GM06990 (cell line): ENCODE results near the gene STAT3.
A peak's percentile ranks its signal among the peaks of the same experiment; 100 is the strongest.

Experiments
- DNase-seq: peaks from one replicate; pipeline ENCODE4 v3.0.0-alpha.2; 2011; ENCODE audit not compliant: insufficient read length; ENCODE audit errors: extremely low read depth
- H3K27me3 ChIP-seq: replicated peaks from 2 replicates; pipeline ENCODE4 v1.6.0; 2011; ENCODE audit warnings: low read length; ENCODE audit not compliant: control insufficient read depth, insufficient read depth
- H3K36me3 ChIP-seq: 2 replicates; pipeline ENCODE4 v1.5.1; 2011; ENCODE audit warnings: low read length; ENCODE audit not compliant: control insufficient read depth, insufficient read depth
- H3K4me3 ChIP-seq: replicated peaks from 2 replicates; pipeline ENCODE4 v1.5.1; 2011; ENCODE audit warnings: low read depth, mild to moderate bottlenecking, control low read depth, low read length
- TF ChIP-seq, protein P1 (sequence below): IDR thresholded peaks from 2 replicates; pipeline ENCODE4 v1.5.1; 2011; ENCODE audit warnings: low read length, control low read depth, mild to moderate bottlenecking, inconsistent platforms; ENCODE audit not compliant: insufficient read depth, poor library complexity, severe bottlenecking

The STAT3 gene

DNA sequence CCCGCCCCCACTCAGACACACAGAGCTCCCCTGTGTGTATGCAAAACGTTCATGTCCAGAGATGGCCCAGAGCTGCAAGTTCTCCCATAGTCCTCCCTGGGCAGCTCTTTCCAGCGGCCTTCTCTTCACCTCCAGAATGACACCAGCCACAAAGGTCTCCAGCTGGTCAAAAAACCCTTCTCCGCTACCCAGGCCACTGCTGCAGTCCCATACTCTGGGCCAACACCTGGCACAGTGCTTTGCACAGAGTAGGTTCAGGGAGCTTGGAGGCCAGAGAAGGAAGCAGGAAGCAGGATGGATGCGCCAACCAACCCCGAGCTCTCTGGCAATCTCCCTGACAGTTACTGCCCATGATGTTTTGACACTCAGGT is 110.9 kb downstream of the STAT3 start:
- Histone ChIP-seq H3K4me3 (no peak overlapping the region), H3K27me3 (no peaks in the 10 kb centered on the region), H3K36me3 (no peaks in the 10 kb centered on the region)
- TF ChIP-seq, protein P1, sequence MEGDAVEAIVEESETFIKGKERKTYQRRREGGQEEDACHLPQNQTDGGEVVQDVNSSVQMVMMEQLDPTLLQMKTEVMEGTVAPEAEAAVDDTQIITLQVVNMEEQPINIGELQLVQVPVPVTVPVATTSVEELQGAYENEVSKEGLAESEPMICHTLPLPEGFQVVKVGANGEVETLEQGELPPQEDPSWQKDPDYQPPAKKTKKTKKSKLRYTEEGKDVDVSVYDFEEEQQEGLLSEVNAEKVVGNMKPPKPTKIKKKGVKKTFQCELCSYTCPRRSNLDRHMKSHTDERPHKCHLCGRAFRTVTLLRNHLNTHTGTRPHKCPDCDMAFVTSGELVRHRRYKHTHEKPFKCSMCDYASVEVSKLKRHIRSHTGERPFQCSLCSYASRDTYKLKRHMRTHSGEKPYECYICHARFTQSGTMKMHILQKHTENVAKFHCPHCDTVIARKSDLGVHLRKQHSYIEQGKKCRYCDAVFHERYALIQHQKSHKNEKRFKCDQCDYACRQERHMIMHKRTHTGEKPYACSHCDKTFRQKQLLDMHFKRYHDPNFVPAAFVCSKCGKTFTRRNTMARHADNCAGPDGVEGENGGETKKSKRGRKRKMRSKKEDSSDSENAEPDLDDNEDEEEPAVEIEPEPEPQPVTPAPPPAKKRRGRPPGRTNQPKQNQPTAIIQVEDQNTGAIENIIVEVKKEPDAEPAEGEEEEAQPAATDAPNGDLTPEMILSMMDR = no peak
- DNase-seq = no peak

DNA sequence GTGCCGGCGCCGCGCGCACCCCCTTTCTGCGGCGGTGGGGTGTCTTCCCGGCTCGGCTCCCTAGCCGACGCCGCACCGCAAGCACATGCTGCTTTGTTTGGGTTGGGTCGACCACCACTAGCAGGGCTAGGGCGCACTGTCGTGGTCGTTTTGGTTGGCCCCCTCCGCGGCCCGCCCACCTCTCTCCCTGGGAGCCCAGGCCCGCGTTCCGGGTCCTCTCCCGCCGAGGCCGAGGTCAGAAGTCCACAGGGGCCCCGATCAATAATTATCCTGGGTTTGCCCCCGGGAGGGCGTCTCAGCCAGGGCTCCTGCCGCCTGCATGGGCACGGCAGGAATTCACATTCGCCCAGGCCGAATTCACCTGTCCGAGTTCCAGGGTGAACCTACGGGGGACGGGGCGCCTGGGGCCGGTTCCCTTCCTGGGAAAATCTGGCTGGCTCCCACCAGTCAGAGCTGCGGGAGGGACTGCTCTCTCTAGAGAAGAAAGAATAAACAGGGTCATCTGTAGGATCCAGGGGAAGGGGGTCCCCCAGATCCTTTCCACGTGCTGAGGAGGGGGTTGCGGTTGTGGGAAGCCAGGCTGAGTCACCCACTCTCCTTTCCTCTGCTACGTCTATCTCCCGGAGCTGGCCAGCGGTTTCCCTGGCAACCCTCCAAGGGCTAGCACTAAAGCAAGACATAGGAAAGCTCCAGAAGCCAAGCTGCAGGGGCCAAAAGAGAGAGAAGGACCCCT is 111.5 kb downstream of the STAT3 start:
- DNase-seq = no peak

GRCh38 chr17:42276359-42276608 is 112.0 kb downstream of the STAT3 start, which contains the start of gene STAT5B:
Gene STAT5B (minus strand): TSS chr17:42276391. CDS start chr17:42232127, 44,264 bp downstream.
- Histone ChIP-seq H3K36me3 (no peaks in the 10 kb centered on the region), H3K4me3 (peak within 1 kb of the TSS; percentile 91), H3K27me3 (no peaks in the 10 kb centered on the region)
- DNase-seq = peak; percentile 83
- TF ChIP-seq, protein P1 = no peak

More for the DNA sequence above, 111.5 kb downstream of the STAT3 start:
- H3K4me3 ChIP-seq = peak overlapping the region; percentile 91
- TF ChIP-seq, protein P1 = no peak
- no peaks in the 10 kb centered on the region for H3K36me3 ChIP-seq
- no peaks in the 10 kb centered on the region for H3K27me3 ChIP-seq

GRCh38 chr17:42275527-42276358 is 112.5 kb downstream of the STAT3 start:
- DNase-seq = peak; percentile 63
- Histone ChIP-seq H3K4me3 (peak overlapping the region; percentile 91), H3K27me3 (no peaks in the 10 kb centered on the region), H3K36me3 (no peaks in the 10 kb centered on the region)
- TF ChIP-seq, protein P1 = no peak

GRCh38 chr17:42274812-42275526 is 113.3 kb downstream of the STAT3 start:
- TF ChIP-seq, protein P1 = no peak
- no peak for DNase-seq

More at GRCh38 chr17:42274812-42275526, 113.3 kb downstream of the STAT3 start:
- no peaks in the 10 kb centered on the region for H3K27me3 ChIP-seq
- H3K36me3 ChIP-seq = no peaks in the 10 kb centered on the region
- peak overlapping the region; percentile 91 for H3K4me3 ChIP-seq
